ENCODE results near the gene ITGA3. TPM values are rescaled to one million over a fixed set of nuclear protein-coding genes. Genes with fewer than 3 reads are reported as not detected.

ITGA3 gene
- polyA plus RNA-seq, 6 donors from 2014 or later = 0.29 to 1.4 (median 0.62) TPM; not detected in 1

- Mint-ChIP-seq H3K36me3 (peaks cover 0 to 27% of the 10 kb centered on the region in 2 donors), H3K4me1 (peaks cover 0 to 4% (median 0%) of the 10 kb centered on the region in 3 donors), H3K9me3 (no peaks in the 10 kb centered on the region), H3K27ac (peak overlapping the region in 1 of 6 donors; percentile 61), H3K4me3 (no peak overlapping the region), H3K27me3 (peaks cover 0 to 8% (median 1%) of the 10 kb centered on the region in 3 donors)
- ATAC-seq (ENCODE audit: low read depth in 2 of 2) (no peak), DNase-seq (no peak)
Observed at GRCh38 chr17:50108556-50108955, 52.6 kb downstream of the ITGA3 start.

- Mint-ChIP-seq H3K36me3 (peaks cover 0 to 27% of the 10 kb centered on the region in 2 donors), H3K9me3 (no peaks in the 10 kb centered on the region)
- no peak for ATAC-seq (ENCODE audit: low read depth in 2 of 2)
Observed at GRCh38 chr17:50109207-50109606, 53.3 kb downstream of the ITGA3 start.

GRCh38 chr17:50109785-50110184 is 53.9 kb downstream of the ITGA3 start:
- H3K27me3 Mint-ChIP-seq = peaks cover 5 to 20% (median 13%) of the 10 kb centered on the region in 3 donors
- peaks cover 0 to 25% of the 10 kb centered on the region in 2 donors for H3K36me3 Mint-ChIP-seq
- H3K9me3 Mint-ChIP-seq = no peaks in the 10 kb centered on the region
- ATAC-seq (ENCODE audit: low read depth in 2 of 2) (no peak), DNase-seq (no peak)
- H3K4me1 Mint-ChIP-seq = peaks cover 0 to 4% (median under 1%) of the 10 kb centered on the region in 3 donors
- no peak overlapping the region for H3K27ac Mint-ChIP-seq
- H3K4me3 Mint-ChIP-seq = no peak overlapping the region

More at GRCh38 chr17:50109207-50109606, 53.3 kb downstream of the ITGA3 start:
- no peak overlapping the region for H3K4me3 Mint-ChIP-seq
- H3K4me1 Mint-ChIP-seq = peaks cover 0 to 4% (median 0%) of the 10 kb centered on the region in 3 donors
- H3K27me3 Mint-ChIP-seq = peaks cover 0 to 15% (median 8%) of the 10 kb centered on the region in 3 donors
- peak overlapping the region in 1 of 6 donors; percentile 61 for H3K27ac Mint-ChIP-seq
- no peak for DNase-seq

- peaks cover 6 to 8% (median 6%) of the 10 kb centered on the region in 3 donors for H3K4me1 Mint-ChIP-seq
- H3K27ac Mint-ChIP-seq = no peak overlapping the region
- peaks cover 0 to 17% of the 10 kb centered on the region in 2 donors for H3K36me3 Mint-ChIP-seq
- no peak overlapping the region for H3K4me3 Mint-ChIP-seq
- peaks cover 0 to 2% (median 0%) of the 10 kb centered on the region in 7 donors for H3K9me3 Mint-ChIP-seq
- peaks cover 11 to 30% (median 23%) of the 10 kb centered on the region in 3 donors for H3K27me3 Mint-ChIP-seq
- no peak for ATAC-seq (ENCODE audit: low read depth in 2 of 2)
- no peak for DNase-seq
Observed at GRCh38 chr17:50110591-50111349, 54.9 kb downstream of the ITGA3 start.

GRCh38 chr17:50111673-50112655 is 56.1 kb downstream of the ITGA3 start:
- no peak overlapping the region for H3K27ac Mint-ChIP-seq

GRCh38 chr17:50112694-50113093 is 56.8 kb downstream of the ITGA3 start:
- no peak for ATAC-seq (ENCODE audit: low read depth in 2 of 2)
- H3K27ac Mint-ChIP-seq = no peak overlapping the region

More at GRCh38 chr17:50111673-50112655, 56.1 kb downstream of the ITGA3 start:
- Mint-ChIP-seq H3K9me3 (peaks cover 0 to 2% (median 0%) of the 10 kb centered on the region in 7 donors), H3K36me3 (peaks cover 0 to 13% of the 10 kb centered on the region in 2 donors), H3K27me3 (peaks cover 22 to 40% (median 32%) of the 10 kb centered on the region in 3 donors), H3K4me1 (peaks cover 9 to 12% (median 10%) of the 10 kb centered on the region in 3 donors), H3K4me3 (no peak overlapping the region)
- DNase-seq (no peak), ATAC-seq (ENCODE audit: low read depth in 2 of 2) (no peak)

GRCh38 chr17:50113624-50114320 is 57.9 kb downstream of the ITGA3 start:
- peaks cover 0 to 2% (median 0%) of the 10 kb centered on the region in 7 donors for H3K9me3 Mint-ChIP-seq
- H3K27ac Mint-ChIP-seq = no peak overlapping the region
- H3K4me1 Mint-ChIP-seq = peaks cover 13 to 16% (median 14%) of the 10 kb centered on the region in 3 donors
- H3K36me3 Mint-ChIP-seq = peaks cover 0 to 4% of the 10 kb centered on the region in 2 donors
- no peak for ATAC-seq (ENCODE audit: low read depth in 2 of 2)
- H3K27me3 Mint-ChIP-seq = peaks cover 30 to 53% (median 41%) of the 10 kb centered on the region in 3 donors
- H3K4me3 Mint-ChIP-seq = no peak overlapping the region
- no peak for DNase-seq

More at GRCh38 chr17:50112694-50113093, 56.8 kb downstream of the ITGA3 start:
- Mint-ChIP-seq H3K36me3 (peaks cover 0 to 9% of the 10 kb centered on the region in 2 donors), H3K27me3 (peaks cover 24 to 45% (median 40%) of the 10 kb centered on the region in 3 donors), H3K9me3 (peaks cover 0 to 2% (median 0%) of the 10 kb centered on the region in 7 donors), H3K4me3 (no peak overlapping the region), H3K4me1 (peaks cover 11 to 16% (median 14%) of the 10 kb centered on the region in 3 donors)
- DNase-seq = no peak

GRCh38 chr17:50114401-50114800 is 58.5 kb downstream of the ITGA3 start:
- DNase-seq = no peak
- no peak overlapping the region for H3K4me3 Mint-ChIP-seq
- peaks cover 0 to 2% (median 0%) of the 10 kb centered on the region in 7 donors for H3K9me3 Mint-ChIP-seq
- no peak overlapping the region for H3K27ac Mint-ChIP-seq
- H3K36me3 Mint-ChIP-seq = no peaks in the 10 kb centered on the region
- peaks cover 34 to 57% (median 46%) of the 10 kb centered on the region in 3 donors for H3K27me3 Mint-ChIP-seq
- ATAC-seq (ENCODE audit: low read depth in 2 of 2) = no peak
- H3K4me1 Mint-ChIP-seq = peaks cover 13 to 16% (median 14%) of the 10 kb centered on the region in 3 donors

- Mint-ChIP-seq H3K27ac (peak overlapping the region in 1 of 6 donors; percentile 57), H3K4me1 (peaks cover 13 to 16% (median 14%) of the 10 kb centered on the region in 3 donors), H3K4me3 (peak overlapping the region in 2 of 8 donors; percentile 16 to 17), H3K9me3 (peaks cover 0 to 2% (median 0%) of the 10 kb centered on the region in 7 donors), H3K36me3 (no peaks in the 10 kb centered on the region), H3K27me3 (peaks cover 39 to 62% (median 51%) of the 10 kb centered on the region in 3 donors)
- ATAC-seq (ENCODE audit: low read depth in 2 of 2) (peak; percentile 36 to 43), DNase-seq (no peak)
Observed at GRCh38 chr17:50114849-50115357, 59.0 kb downstream of the ITGA3 start.

- H3K9me3 Mint-ChIP-seq = peaks cover 0 to 2% (median 0%) of the 10 kb centered on the region in 7 donors
- H3K27me3 Mint-ChIP-seq = peaks cover 45 to 71% (median 59%) of the 10 kb centered on the region in 3 donors
- H3K27ac Mint-ChIP-seq = no peak overlapping the region
- H3K4me3 Mint-ChIP-seq = peak overlapping the region in 1 of 8 donors; percentile 12
- no peaks in the 10 kb centered on the region for H3K36me3 Mint-ChIP-seq
- ATAC-seq (ENCODE audit: low read depth in 2 of 2) = no peak
- H3K4me1 Mint-ChIP-seq = peaks cover 13 to 16% (median 14%) of the 10 kb centered on the region in 3 donors
- no peak for DNase-seq
Observed at GRCh38 chr17:50115756-50116155, 59.8 kb downstream of the ITGA3 start.

GRCh38 chr17:50117202-50118051 is 61.5 kb downstream of the ITGA3 start:
- Mint-ChIP-seq H3K4me3 (peak overlapping the region; percentile 25 to 80 (median 76)), H3K27me3 (peaks cover 52 to 87% (median 69%) of the 10 kb centered on the region in 3 donors), H3K4me1 (peaks cover 13 to 16% (median 14%) of the 10 kb centered on the region in 3 donors), H3K27ac (no peak overlapping the region), H3K9me3 (peaks cover 0 to 2% (median 0%) of the 10 kb centered on the region in 7 donors), H3K36me3 (no peaks in the 10 kb centered on the region)
- peak; percentile 93 to 94 for ATAC-seq (ENCODE audit: low read depth in 2 of 2)
- DNase-seq = peak; percentile 62

Measured in naive B cell (primary cell).